Memory B cell (primary cell): ENCODE data around the gene MFN2.

ENCODE experiments used
- ATAC-seq: fragments of 150-1000 bp; cut with Tn5 transposase; 2 replicates; pipeline ENCODE4 v1.10.0; 2021; ENCODE audit warnings: low read depth, mild to moderate bottlenecking, moderate library complexity
- DNase-seq, 2 donors: peaks; one replicate each; pipeline ENCODE4 v3.0.0; 2022; ENCODE audit warnings: low spot score in 2 of 2
- H3K27ac Mint-ChIP-seq: one replicate; pipeline ENCODE4 v1.8.0; 2022; ENCODE audit warnings: mild to moderate bottlenecking, moderate library complexity, mixed read lengths
- H3K27me3 Mint-ChIP-seq: one replicate; pipeline ENCODE4 v1.8.0; 2022; ENCODE audit warnings: mixed read lengths
- H3K36me3 Mint-ChIP-seq: one replicate; pipeline ENCODE4 v1.8.0; 2022; ENCODE audit warnings: mild to moderate bottlenecking, mixed read lengths
- H3K4me1 Mint-ChIP-seq: one replicate; pipeline ENCODE4 v1.8.0; 2022; ENCODE audit warnings: mixed read lengths
- H3K4me3 Mint-ChIP-seq: one replicate; pipeline ENCODE4 v1.8.0; 2022; ENCODE audit warnings: mild to moderate bottlenecking, moderate library complexity, mixed read lengths
- H3K9me3 Mint-ChIP-seq: one replicate; pipeline ENCODE4 v1.8.0; 2022; ENCODE audit warnings: mixed read lengths

Gene MFN2

GRCh38 chr1:12047120-12047876 lies 67.1 kb downstream of the MFN2 start:
- Mint-ChIP-seq H3K36me3 (no peaks in the 10 kb centered on the region), H3K27ac (no peak overlapping the region), H3K27me3 (no peaks in the 10 kb centered on the region), H3K9me3 (no peaks in the 10 kb centered on the region), H3K4me1 (peaks cover 17% of the 10 kb centered on the region), H3K4me3 (no peak overlapping the region)
- DNase-seq (peak in 1 of 2 donors; percentile 41), ATAC-seq (peak; percentile 64)

DNA sequence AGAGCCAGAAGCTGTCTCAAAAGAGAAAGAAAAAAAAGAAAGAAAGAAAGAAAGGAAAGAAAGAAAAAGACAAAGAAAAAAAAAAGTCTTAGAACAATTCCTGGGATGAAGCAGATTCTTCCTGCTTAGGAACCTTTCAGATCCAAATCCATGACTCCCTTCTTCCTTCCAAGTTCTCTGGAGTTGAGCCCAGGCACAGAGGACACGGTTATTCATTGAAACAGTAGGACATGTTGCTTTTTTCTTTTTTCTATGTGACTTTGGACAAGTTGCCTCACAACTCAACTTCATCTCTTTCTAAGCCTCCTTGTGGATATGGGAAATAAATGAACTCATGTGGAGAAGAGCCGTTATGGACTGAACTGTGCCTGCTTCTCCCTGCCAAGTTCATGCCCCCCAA lies 68.1 kb downstream of the MFN2 start:
- no peaks in the 10 kb centered on the region for H3K27me3 Mint-ChIP-seq
- ATAC-seq (no peak), DNase-seq (no peak)
- H3K27ac Mint-ChIP-seq = no peak overlapping the region
- H3K9me3 Mint-ChIP-seq = no peaks in the 10 kb centered on the region
- no peaks in the 10 kb centered on the region for H3K36me3 Mint-ChIP-seq
- no peak overlapping the region for H3K4me3 Mint-ChIP-seq
- H3K4me1 Mint-ChIP-seq = peaks cover 24% of the 10 kb centered on the region

- Mint-ChIP-seq H3K36me3 (no peaks in the 10 kb centered on the region), H3K4me1 (peaks cover 19% of the 10 kb centered on the region), H3K4me3 (no peak overlapping the region), H3K9me3 (no peaks in the 10 kb centered on the region), H3K27me3 (no peaks in the 10 kb centered on the region), H3K27ac (no peak overlapping the region)
- DNase-seq = no peak
- peak; percentile 26 for ATAC-seq
These were observed 69.4 kb downstream of the MFN2 start for GRCh38 chr1:12049616-12050015.

GRCh38 chr1:12051361-12051760 lies 71.1 kb downstream of the MFN2 start:
- ATAC-seq (no peak), DNase-seq (no peak)
- H3K27me3 Mint-ChIP-seq = no peaks in the 10 kb centered on the region
- no peaks in the 10 kb centered on the region for H3K9me3 Mint-ChIP-seq
- H3K36me3 Mint-ChIP-seq = no peaks in the 10 kb centered on the region
- no peak overlapping the region for H3K4me3 Mint-ChIP-seq
- H3K27ac Mint-ChIP-seq = no peak overlapping the region
- H3K4me1 Mint-ChIP-seq = peaks cover 12% of the 10 kb centered on the region

GRCh38 chr1:12052008-12052573 lies 71.8 kb downstream of the MFN2 start:
- peak overlapping the region; percentile 88 for H3K27ac Mint-ChIP-seq
- ATAC-seq (peak; percentile 16), DNase-seq (no peak)
- H3K4me3 Mint-ChIP-seq = peak overlapping the region; percentile 37
- no peaks in the 10 kb centered on the region for H3K36me3 Mint-ChIP-seq
- no peaks in the 10 kb centered on the region for H3K9me3 Mint-ChIP-seq
- H3K27me3 Mint-ChIP-seq = no peaks in the 10 kb centered on the region
- H3K4me1 Mint-ChIP-seq = peaks cover 12% of the 10 kb centered on the region

DNA sequence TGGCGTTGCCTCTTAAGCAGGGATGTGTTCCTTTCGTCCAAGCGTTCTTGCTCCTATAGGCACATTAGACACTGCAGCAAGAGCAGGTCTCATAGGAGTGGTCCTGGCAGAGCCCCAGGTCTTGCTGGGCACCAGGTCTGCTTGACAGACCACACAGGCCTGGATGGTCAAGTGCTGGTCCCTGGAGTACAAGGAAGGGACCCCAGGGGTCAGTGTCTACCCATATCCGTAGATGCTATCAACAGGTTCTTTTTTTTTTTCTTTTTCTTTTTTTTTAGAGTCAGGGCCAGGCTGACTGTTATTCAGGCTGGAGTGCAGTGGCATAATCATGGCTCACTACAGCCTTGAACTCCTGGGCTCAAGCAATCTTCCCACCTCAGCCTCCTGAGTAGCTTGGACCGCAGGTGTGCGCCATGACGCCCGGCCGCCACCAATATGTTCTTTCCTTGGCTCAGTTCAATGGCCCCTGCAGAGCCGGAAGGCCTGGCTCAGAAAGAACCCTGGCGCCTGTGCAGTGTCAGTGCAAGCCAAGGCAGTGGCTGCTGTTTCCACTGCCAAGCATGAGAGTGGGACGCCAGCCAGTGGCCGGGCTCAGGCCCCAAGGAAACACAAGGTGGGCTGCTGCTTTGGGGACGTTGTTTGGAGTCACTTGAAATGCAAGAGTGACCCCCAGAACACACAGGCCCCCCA lies 72.9 kb downstream of the MFN2 start:
- no peaks in the 10 kb centered on the region for H3K27me3 Mint-ChIP-seq
- peaks cover 12% of the 10 kb centered on the region for H3K4me1 Mint-ChIP-seq
- peak overlapping the region; percentile 88 for H3K27ac Mint-ChIP-seq
- peak overlapping the region; percentile 32 for H3K4me3 Mint-ChIP-seq
- H3K9me3 Mint-ChIP-seq = no peaks in the 10 kb centered on the region
- DNase-seq (no peak), ATAC-seq (peak; percentile 51)
- no peaks in the 10 kb centered on the region for H3K36me3 Mint-ChIP-seq

GRCh38 chr1:12053752-12054548 lies 73.7 kb downstream of the MFN2 start:
- no peaks in the 10 kb centered on the region for H3K9me3 Mint-ChIP-seq
- H3K27ac Mint-ChIP-seq = no peak overlapping the region
- H3K36me3 Mint-ChIP-seq = no peaks in the 10 kb centered on the region
- peaks cover 12% of the 10 kb centered on the region for H3K4me1 Mint-ChIP-seq
- ATAC-seq = no peak
- no peaks in the 10 kb centered on the region for H3K27me3 Mint-ChIP-seq
- DNase-seq = no peak
- no peak overlapping the region for H3K4me3 Mint-ChIP-seq

DNA sequence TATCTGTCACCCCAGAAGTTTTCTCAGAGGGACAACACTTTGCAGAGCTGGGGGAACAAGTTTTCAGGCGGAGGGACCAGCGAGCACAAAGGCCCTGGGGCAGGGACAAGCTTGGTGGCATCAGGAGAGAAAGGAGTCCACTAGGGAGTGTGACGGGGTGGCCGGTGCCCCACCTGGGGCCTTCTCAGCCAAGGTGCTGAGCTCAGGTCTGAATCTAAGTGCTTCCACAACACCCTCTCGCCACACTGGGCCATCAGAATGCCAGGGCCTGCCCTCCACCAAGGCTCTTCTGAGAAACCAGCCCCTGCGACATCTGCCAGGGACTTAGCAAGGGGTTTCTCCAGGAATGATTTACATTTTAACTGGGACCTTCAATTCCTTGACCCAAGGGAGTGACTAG lies 75.0 kb downstream of the MFN2 start:
- DNase-seq = no peak
- Mint-ChIP-seq H3K27ac (no peak overlapping the region), H3K27me3 (peaks cover 3% of the 10 kb centered on the region), H3K9me3 (no peaks in the 10 kb centered on the region), H3K4me3 (no peak overlapping the region), H3K36me3 (no peaks in the 10 kb centered on the region), H3K4me1 (peaks cover 19% of the 10 kb centered on the region)
- ATAC-seq = no peak

- H3K4me3 Mint-ChIP-seq = no peak overlapping the region
These were observed 76.1 kb downstream of the MFN2 start for GRCh38 chr1:12056331-12056841.

GRCh38 chr1:12057382-12057781 lies 77.1 kb downstream of the MFN2 start:
- Mint-ChIP-seq H3K36me3 (no peaks in the 10 kb centered on the region), H3K27ac (no peak overlapping the region), H3K4me3 (no peak overlapping the region), H3K4me1 (peaks cover 17% of the 10 kb centered on the region), H3K9me3 (no peaks in the 10 kb centered on the region), H3K27me3 (peaks cover 9% of the 10 kb centered on the region)
- ATAC-seq (peak; percentile 24), DNase-seq (no peak)

More at GRCh38 chr1:12056331-12056841, 76.1 kb downstream of the MFN2 start:
- ATAC-seq = no peak
- DNase-seq = no peak
- Mint-ChIP-seq H3K36me3 (no peaks in the 10 kb centered on the region), H3K27me3 (peaks cover 3% of the 10 kb centered on the region), H3K4me1 (peaks cover 19% of the 10 kb centered on the region), H3K9me3 (no peaks in the 10 kb centered on the region), H3K27ac (no peak overlapping the region)

DNA sequence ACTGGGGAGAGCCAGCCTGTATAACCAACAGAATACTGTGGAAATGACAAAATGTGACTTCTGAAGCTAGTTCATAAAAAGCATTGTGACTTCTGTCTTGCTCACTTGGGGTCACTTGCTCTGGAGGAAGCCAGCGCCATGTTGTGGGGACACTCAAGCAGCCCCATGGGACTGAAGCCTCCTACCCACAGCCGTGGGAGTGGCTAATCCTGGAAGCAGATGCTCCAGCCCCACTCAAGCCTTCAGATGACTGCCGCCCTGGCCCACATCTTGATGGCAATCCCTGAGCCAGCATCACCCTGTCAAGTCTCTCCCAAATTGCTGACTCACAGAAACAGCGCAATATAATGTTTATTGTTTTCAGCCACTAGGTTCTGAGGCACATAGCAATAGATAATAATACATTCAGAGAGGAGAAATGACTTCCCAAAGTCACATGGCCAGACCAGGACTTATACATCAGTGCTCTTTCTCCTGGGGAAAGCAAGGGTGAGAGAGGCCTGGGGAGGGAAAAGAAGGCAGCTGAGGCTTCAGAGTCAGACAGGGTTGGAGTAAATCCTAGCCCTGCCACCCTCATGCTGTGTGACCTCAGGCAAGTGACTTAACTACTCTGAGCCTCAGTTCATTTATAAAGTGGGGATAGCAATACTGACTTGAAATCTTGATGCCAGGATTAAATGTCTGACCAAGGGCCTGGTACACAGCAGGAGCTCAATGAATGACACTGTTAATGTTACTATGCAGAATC lies 77.9 kb downstream of the MFN2 start:
- no peak for ATAC-seq
- H3K4me3 Mint-ChIP-seq = no peak overlapping the region
- H3K4me1 Mint-ChIP-seq = peaks cover 13% of the 10 kb centered on the region
- H3K36me3 Mint-ChIP-seq = no peaks in the 10 kb centered on the region
- peaks cover 13% of the 10 kb centered on the region for H3K27me3 Mint-ChIP-seq
- no peak overlapping the region for H3K27ac Mint-ChIP-seq
- no peaks in the 10 kb centered on the region for H3K9me3 Mint-ChIP-seq
- no peak for DNase-seq

DNA sequence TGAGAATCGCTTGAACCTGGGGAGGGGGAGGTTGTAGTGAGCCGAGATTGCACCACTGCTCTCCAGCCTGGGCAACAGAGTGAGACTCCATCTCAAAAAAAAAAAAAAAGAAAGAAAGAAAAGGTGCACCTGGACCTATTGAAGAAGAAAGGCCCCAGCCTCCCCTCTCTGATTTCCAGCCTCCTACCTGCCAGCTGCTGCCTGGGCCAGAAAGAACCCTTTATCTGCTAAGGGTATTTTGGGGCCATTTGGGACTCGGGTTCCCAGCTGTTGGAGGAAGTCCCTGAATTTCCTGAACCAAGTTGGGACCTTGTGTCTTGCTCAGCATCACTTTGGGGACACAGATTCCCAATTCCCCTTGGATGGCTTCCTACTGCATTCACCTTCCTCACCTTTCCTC lies 79.0 kb downstream of the MFN2 start:
- Mint-ChIP-seq H3K9me3 (no peaks in the 10 kb centered on the region), H3K4me1 (peaks cover 20% of the 10 kb centered on the region), H3K27ac (no peak overlapping the region), H3K36me3 (no peaks in the 10 kb centered on the region), H3K4me3 (no peak overlapping the region), H3K27me3 (peaks cover 17% of the 10 kb centered on the region)
- DNase-seq (no peak), ATAC-seq (no peak)

DNA sequence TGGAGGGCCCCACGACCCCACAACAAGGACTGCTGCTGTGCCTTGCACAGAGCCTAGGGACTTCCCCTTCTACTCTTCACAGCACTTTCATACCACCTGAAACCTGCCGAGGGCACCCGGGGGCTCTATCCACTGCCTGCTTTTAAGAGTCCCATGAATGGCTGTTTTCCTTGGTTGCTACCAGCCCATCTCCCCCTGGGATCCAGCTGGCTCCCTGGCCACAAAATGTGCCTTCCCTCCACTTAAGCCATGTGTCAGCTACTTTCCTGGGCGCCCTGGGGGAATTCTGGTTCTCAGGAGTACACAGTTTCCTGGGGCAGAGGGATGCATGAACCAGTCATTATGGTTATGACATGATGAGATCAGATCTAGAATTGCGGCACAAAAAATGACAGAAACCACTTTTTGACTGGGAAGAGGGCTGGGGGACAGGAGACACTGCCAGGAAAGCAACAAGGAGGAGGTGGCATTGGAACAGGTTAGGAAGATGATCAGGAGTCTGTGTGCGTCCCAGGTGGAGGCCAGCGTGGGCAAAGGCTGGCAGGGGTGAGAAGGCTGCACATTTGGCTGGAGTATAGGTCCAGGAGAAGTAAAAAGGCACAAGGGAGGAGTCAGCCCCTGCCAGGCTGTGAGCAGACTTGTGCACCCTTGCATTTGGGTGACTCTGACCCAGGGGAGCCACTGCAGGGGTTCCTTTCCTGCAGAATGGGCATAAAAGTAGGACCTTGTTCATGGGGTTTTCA lies 79.6 kb downstream of the MFN2 start:
- Mint-ChIP-seq H3K27ac (no peak overlapping the region), H3K4me3 (no peak overlapping the region), H3K4me1 (peaks cover 25% of the 10 kb centered on the region), H3K36me3 (no peaks in the 10 kb centered on the region), H3K9me3 (no peaks in the 10 kb centered on the region), H3K27me3 (peaks cover 22% of the 10 kb centered on the region)
- no peak for DNase-seq
- ATAC-seq = peak; percentile 75
